Astrocyte of the hippocampus (primary cell): Measurements from ENCODE around the gene NFS1.
"Not testable (repeated sequence)": the region's sequence is repeated elsewhere in the genome, so short reads cannot be mapped to it uniquely, and the experiment has no call there.

Source experiments
- DNase-seq: peaks from one replicate; pipeline ENCODE4 v3.0.0; 2011; ENCODE audit warnings: low read depth, low spot score

NFS1 gene

GRCh38 chr20:35729836-35730582 is 30.9 kb upstream of the NFS1 start:
- no peak for DNase-seq

DNA sequence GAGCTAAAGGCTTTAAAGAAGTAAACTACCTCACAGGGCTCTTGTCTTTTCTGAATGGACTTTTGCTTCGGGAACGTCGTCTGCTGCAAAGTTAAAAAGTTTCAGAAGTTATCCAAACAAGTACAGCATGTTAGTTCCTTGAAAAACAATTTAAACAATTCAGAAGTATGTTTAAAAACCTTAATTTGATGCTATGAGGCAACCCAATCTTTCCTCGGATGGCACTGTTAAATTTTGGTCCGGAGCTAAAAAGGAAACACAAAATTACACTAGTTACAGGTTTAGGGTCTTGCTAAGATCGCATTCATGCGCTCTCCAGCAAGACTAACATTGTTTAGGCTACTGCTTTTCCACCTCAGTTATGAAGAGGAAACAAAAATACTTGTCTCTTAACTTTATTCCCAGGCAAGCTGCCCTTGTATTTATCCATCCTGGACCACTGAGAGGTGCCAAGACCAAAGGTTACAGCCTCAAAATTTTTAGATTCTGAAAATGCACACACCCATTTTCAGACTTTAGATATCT is 30.2 kb upstream of the NFS1 start:
- no peak for DNase-seq

- DNase-seq = no peak
Measured at GRCh38 chr20:35726842-35727711, 27.9 kb upstream of the NFS1 start.

GRCh38 chr20:35724321-35725230 is 25.4 kb upstream of the NFS1 start:
- no peak for DNase-seq

- not testable (repeated sequence) for DNase-seq
Measured at GRCh38 chr20:35723652-35724320, 24.6 kb upstream of the NFS1 start.

DNA sequence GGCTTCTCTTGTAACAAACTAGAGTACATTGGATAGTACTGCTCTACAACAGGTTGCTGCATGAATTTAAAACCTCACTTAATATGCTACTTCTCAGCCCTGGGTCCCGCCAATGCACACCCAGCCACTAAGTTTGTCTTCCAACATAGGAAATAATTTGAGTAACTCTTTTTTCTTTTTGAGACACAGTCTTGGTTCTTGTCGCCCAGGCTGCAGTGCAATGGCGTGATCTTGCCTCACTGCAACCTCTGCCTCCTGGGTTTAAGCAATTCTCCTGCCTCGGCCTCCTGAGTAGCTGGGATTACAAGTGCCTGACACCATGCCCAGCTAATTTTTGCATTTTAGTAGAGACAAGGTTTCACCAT is 24.1 kb upstream of the NFS1 start:
- not testable (repeated sequence) for DNase-seq

DNA sequence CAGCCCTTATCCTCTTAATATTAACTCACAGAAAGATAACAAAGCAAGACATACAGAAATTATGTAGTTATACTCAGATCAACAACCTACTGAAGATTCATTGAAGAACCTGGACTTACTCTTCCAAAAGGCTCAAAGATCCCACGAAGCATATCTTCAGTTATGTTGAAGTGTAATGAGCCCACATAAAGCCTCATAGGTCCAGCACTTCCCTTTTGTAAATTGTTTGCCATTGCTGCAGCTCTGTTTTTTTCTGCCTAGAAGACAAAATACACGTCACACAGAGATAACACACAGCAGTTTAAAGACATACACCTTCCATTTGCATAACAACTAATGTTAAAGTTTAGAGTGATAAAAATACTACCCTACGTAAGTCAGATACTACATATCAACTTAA is 22.5 kb upstream of the NFS1 start:
- DNase-seq = no peak

DNA sequence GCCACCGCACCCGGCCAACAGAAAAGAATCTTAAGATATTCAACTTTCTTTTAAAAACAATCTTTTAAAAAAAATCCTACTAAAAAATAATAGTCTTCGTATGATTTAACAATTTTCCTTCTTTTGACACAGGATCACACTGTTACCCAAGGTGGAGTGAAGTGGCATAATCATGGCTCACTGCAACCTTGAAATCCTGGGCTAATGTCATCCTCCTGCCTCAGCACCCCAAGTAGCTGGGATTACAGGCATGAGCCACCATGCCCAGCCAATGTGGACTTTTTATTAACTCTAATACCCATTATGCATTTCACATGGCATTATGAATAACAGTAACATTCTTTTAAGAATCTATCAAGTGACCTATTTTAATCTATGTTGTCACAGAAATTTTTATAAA is 22.1 kb upstream of the NFS1 start:
- no peak for DNase-seq

DNA sequence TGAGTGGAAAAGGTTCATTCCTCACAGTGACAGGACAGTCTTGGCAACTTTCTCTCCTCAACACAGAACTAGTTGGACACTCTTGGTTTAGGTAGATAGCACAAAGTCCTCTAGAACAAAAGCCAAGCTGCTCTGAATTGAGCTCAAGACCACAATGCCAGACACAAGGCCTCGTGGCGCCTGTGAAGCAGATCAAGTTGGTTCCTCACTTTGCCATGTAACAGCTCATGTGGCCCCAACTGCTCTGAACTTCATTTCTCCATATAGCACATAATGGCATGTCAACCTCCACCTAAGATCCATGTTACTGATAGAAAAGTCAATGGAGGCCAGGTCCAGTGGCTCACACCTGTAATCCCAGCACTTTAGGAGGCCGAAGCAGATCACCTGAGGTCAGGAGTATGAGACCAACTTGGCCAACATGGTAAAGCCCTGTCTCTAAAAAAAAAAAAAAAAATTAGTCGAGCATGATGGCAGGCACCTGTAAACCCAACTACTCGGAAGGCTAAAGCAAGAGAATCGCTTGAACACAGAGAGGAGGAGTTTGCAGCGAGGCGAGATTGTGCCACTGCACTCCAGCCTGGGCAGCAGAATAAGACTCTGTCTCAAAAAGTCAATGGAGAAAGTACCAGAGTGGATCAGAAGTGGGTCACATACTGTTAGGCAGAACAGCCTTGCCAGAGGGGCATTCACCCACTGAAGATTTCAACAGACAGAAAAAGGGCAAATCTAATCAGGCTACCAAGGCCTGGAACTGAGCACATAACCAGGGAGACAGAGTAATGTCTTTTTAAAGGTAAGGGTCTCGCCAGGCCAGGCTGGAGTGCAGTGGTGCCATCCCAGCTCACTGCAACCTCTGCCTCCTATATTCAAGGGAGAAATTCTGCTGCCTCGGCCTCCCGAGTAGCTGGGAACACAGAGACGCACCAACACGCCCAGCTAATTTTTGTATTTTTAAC is 21.3 kb upstream of the NFS1 start:
- DNase-seq = no peak

DNA sequence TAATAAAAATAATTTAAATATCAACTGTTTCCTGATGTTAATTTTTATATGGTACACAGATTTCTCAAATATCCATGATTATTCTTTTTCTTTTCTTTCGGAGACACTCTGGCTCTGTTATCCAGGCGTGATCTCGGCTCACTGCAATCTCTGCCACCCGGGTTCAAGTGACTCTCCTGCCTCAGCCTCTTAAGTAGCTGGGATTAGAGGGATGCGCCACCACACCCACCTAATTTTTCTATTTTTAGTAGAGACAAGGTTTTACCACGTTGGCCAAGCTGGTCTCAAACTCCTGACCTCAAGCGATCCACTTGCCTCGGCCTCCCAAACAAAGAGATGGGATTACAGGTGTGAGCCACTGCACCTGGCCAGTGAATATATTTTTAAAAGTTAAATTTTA is 20.6 kb upstream of the NFS1 start:
- no peak for DNase-seq

DNA sequence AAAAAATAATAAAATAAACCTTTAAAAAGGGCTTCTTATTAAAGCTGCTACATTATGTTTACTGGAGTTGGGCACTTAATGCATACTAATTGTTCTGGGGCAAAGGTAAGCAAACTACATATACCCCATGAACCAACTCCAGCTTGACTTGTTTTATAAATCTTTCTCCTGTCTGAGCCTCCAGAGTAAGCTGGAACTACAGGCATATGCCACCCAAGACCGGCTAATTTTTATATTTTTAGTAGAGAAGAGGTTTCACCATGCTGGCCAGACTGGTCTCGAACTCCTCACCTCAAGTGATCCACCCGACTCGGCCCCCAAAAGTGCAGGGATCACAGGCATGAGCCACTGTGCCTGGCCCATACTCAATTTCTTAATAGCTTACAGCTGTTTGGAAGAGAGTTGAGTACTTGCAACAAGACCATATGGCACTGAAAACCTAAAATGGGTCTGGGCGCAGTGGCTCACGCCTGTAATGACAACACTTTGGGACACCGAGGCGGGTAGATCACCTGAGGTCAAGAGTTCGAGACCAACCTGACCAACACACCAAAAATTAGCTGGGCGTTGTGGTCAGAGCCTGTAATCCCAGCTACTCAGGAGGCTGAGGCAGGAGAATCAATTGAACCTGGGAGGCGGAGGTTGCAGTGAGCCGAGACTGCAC is 20.0 kb upstream of the NFS1 start:
- DNase-seq = no peak

- not testable (repeated sequence) for DNase-seq
Measured at GRCh38 chr20:35718321-35718720, 19.2 kb upstream of the NFS1 start.

DNA sequence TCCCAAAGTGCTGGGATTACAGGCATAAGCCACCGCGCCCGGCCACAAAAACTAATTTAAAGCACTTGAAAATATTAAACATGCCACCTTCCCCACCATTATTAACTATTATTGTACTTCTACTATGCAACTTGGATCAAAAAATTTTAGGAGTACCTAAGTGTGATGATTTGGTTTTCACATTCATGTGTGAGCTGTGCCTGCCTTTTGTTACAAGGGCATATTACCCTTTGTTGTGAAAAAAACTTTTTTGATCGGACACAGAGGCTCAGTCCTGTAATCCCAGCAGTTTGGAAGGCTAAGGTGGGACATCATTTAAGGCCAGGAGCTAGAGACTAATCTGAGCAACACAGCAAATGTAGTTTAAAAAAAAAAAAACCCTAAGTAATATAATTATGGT is 17.2 kb upstream of the NFS1 start:
- DNase-seq = no peak

- no peak for DNase-seq
Measured at GRCh38 chr20:35715652-35716051, 16.5 kb upstream of the NFS1 start.

DNA sequence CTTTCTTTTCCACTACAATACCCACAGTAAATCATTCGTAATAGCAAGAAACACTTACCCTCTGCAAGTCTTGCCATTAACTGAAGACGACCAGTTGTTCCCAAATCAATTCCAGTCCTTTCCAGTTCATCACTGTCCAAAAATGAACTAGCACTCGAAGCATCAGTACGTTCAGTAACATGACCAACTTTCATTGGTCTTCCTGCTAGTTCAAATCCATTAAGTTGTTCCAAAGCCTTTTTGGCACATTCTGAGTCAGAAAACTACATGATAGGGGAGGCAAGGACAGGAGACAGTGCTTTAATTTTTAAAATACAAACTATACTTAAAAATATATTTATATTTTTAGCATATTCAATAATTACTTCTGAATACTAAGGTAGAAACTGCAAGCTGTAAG is 15.0 kb upstream of the NFS1 start:
- no peak for DNase-seq

DNA sequence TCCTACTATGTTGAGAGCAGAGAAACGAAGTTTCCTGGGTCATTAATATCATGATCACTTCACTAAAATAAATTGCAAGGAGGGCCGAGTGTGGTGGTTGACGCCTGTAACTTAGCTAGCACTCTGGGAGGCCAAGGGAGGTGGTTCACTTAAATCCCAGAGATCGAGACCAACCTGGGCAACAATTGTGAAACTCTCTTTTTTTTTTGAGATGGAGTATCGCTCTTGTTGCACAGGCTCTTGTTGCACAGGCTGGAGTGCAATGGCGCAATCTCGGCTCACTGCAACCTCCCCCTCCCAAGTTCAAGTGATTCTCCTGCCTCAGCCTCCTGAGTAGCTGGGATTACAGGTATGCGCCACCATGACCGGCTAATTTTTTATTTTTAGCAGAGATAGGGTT is 14.0 kb upstream of the NFS1 start:
- not testable (repeated sequence) for DNase-seq

- no peak for DNase-seq
Measured at GRCh38 chr20:35711588-35712209, 12.5 kb upstream of the NFS1 start.

- no peak for DNase-seq
Measured at GRCh38 chr20:35710884-35711587, 11.9 kb upstream of the NFS1 start.
